Testis (tissue), 3 donors: Measurements from ENCODE around the gene PCGF1. TPM values are rescaled to one million over a fixed set of nuclear protein-coding genes. Genes with fewer than 3 reads are reported as not detected.
A peak's percentile ranks its signal among the peaks of the same experiment; 100 is the strongest.

Experiments used
- DNase-seq: peaks from one replicate; pipeline ENCODE4 v3.0.0-alpha.2; 2019
- H3K27ac ChIP-seq, 2 donors: fragments of 200-600 bp; sonication (generic); one replicate each; pipeline ENCODE4 v1.5.1; 2019
- H3K27me3 ChIP-seq: fragments of 200-600 bp; sonication (generic); one replicate; pipeline ENCODE4 v1.5.1; 2019
- H3K36me3 ChIP-seq: fragments of 200-600 bp; sonication (generic); one replicate; pipeline ENCODE4 v1.5.1; 2017; ENCODE audit warnings: low read depth; ENCODE audit errors: missing control alignments
- H3K4me1 ChIP-seq: fragments of 200-600 bp; sonication (generic); one replicate; pipeline ENCODE4 v1.5.1; 2019
- H3K4me3 ChIP-seq, 2 donors: fragments of 200-600 bp; sonication (generic); one replicate each; pipeline ENCODE4 v1.5.1; 2017 to 2019
- H3K9me3 ChIP-seq: fragments of 200-600 bp; sonication (generic); one replicate; pipeline ENCODE4 v1.5.1; 2017
- POLR2A ChIP-seq: fragments of 450-650 bp; IDR thresholded peaks from one replicate; pipeline ENCODE4 v1.6.1; 2017; ENCODE audit warnings: antibody characterized with exemption, mild to moderate bottlenecking, moderate library complexity
- WGBS, 2 donors: methylation state at CpG; one replicate each; pipeline ENCODE4 v1.1.5; 2018; 5-methylcytosine and 5-hydroxymethylcytosine counted together
- intact Hi-C: fragments of 100-400 bp; cut with DNase I; formaldehyde crosslinking; loops from one replicate; pipeline ENCODE4 v1.15.1; 2023; ENCODE audit warnings: low total_unique reads
- polyA plus RNA-seq: library from polyadenylated mRNA; stranded (reverse); fragments of 350-450 nt; fragmentation: Illumina TruSeq; extraction: RNeasy Lipid Tissue Mini Kit (QIAGEN cat#74804); gene quantifications from one replicate; pipeline ENCODE4 v1.2.3, GENCODE V29; 2014; ENCODE audit warnings: low read depth, low replicate concordance; ENCODE audit not compliant: insufficient read depth
- total RNA-seq, 2 donors: library from RNA; depleted of rRNA; stranded (reverse); fragments of >200 nt; gene quantifications; one replicate each; pipeline ENCODE4 v1.2.3, GENCODE V29; 2016
- TF ChIP-seq, protein P1 (sequence below), 3 experiments: fragments of 450-650 bp in 2 of 3; fragments of 200-600 bp in 1 of 3; sonication (generic) in 1 of 3; IDR thresholded peaks; one replicate each; pipeline ENCODE4 v1.5.1; 2016 to 2019; ENCODE audit warnings: antibody characterized with exemption in 3 of 3, mild to moderate bottlenecking in 2 of 3, moderate library complexity in 1 of 3

Gene PCGF1
- total and polyA plus RNA-seq, 3 donors from 2014 or later = 17.0 to 25.3 (median 20.1) TPM

DNA sequence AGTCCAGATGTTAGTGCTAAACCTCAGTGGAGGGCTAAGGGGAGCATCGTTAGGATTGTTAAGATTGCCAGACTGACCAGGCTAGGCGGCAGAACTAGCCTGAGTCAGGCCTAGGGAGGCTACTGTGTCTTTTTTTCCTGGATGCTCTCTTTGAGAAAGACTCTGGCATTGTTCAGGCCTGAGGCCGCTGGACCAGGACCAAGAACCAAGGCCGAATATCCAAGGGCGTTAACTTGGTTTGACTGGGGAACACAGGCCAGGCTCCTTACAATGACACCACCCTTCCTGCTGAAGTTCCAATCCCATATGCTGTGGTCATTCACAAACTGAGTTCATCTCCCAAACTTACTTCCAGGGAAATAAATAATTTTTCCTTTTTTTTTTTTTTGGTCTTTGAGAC lies 32.8 kb upstream of the PCGF1 start:
- H3K9me3 ChIP-seq = no peaks in the 10 kb centered on the region
- TF ChIP-seq, protein P1, sequence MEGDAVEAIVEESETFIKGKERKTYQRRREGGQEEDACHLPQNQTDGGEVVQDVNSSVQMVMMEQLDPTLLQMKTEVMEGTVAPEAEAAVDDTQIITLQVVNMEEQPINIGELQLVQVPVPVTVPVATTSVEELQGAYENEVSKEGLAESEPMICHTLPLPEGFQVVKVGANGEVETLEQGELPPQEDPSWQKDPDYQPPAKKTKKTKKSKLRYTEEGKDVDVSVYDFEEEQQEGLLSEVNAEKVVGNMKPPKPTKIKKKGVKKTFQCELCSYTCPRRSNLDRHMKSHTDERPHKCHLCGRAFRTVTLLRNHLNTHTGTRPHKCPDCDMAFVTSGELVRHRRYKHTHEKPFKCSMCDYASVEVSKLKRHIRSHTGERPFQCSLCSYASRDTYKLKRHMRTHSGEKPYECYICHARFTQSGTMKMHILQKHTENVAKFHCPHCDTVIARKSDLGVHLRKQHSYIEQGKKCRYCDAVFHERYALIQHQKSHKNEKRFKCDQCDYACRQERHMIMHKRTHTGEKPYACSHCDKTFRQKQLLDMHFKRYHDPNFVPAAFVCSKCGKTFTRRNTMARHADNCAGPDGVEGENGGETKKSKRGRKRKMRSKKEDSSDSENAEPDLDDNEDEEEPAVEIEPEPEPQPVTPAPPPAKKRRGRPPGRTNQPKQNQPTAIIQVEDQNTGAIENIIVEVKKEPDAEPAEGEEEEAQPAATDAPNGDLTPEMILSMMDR (IDR thresholded peaks at IDR 0.05) = no peak
- TF ChIP-seq POLR2A = no peak
- no peaks in the 10 kb centered on the region for H3K36me3 ChIP-seq
- peak; percentile 58 for DNase-seq
- no peaks in the 10 kb centered on the region for H3K27me3 ChIP-seq
- whole genome bisulfite sequencing, 2 donors = 66 to 79% methylated on average over 4 to 5 of the region's 5 CpGs
- H3K4me1 ChIP-seq = no peaks in the 10 kb centered on the region
- intact Hi-C loops = no loop called here
- H3K27ac ChIP-seq = no peak overlapping the region
- H3K4me3 ChIP-seq = no peak overlapping the region

DNA sequence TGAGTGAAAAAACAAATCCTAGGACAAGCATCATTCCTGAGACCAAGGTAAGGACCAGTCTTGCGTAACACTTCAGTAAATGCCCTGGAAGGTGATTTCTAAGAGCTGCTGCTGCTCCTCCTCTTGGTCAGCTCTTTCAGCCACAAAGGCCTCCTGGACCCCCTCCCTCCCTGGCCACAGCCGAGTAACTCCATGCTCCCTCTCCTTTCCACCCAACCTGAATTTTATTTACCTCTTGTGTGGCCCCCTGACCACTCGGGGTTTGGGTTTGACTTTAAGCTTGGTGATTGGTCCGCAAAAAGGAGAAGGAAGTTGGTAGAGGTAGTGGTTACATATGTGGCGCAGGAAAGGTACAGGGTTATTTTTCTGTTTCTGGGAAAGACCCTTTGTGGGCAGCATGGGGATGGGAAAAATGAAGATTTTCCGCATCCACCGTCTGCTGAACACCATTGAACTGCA lies 31.4 kb upstream of the PCGF1 start:
- WGBS, 2 donors = 80 to 90% methylated on average over 7 of the region's 7 CpGs
- no peaks in the 10 kb centered on the region for H3K9me3 ChIP-seq
- no peak overlapping the region for H3K4me3 ChIP-seq
- H3K27me3 ChIP-seq = no peaks in the 10 kb centered on the region
- no peaks in the 10 kb centered on the region for H3K36me3 ChIP-seq
- intact Hi-C loops = no loop called here
- H3K27ac ChIP-seq = no peak overlapping the region
- no peaks in the 10 kb centered on the region for H3K4me1 ChIP-seq
- TF ChIP-seq, protein P1 (IDR thresholded peaks at IDR 0.05) = no peak
- no peak for TF ChIP-seq POLR2A
- no peak for DNase-seq

DNA sequence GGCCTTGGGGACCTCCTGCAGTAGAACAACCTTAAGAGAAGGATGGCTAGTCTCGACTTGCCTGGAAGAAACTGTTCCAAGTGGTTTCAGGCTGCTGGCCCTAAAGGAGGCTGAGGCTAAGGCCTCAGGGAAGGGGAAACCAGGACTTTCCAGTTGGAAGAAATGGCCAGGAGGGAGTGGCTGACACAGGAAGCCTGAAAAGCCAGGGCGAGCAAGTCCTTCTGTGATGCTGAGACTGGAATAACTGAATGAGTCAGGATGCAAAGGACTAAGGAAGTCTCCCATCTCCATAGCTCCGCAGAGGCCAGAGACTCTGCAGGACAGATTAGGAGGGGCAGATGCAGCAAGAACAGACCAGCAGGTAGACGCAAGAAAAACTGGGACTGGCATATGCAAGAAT lies 29.6 kb upstream of the PCGF1 start:
- Histone ChIP-seq H3K9me3 (no peaks in the 10 kb centered on the region), H3K27ac (no peak overlapping the region), H3K27me3 (no peaks in the 10 kb centered on the region), H3K4me3 (no peak overlapping the region), H3K36me3 (no peaks in the 10 kb centered on the region), H3K4me1 (no peaks in the 10 kb centered on the region)
- intact Hi-C loops = no loop called here
- no peak for DNase-seq
- TF ChIP-seq, protein P1 (IDR thresholded peaks at IDR 0.05) = no peak
- no peak for TF ChIP-seq POLR2A
- WGBS, 2 donors = 66 to 69% methylated on average over 4 of the region's 4 CpGs

DNA sequence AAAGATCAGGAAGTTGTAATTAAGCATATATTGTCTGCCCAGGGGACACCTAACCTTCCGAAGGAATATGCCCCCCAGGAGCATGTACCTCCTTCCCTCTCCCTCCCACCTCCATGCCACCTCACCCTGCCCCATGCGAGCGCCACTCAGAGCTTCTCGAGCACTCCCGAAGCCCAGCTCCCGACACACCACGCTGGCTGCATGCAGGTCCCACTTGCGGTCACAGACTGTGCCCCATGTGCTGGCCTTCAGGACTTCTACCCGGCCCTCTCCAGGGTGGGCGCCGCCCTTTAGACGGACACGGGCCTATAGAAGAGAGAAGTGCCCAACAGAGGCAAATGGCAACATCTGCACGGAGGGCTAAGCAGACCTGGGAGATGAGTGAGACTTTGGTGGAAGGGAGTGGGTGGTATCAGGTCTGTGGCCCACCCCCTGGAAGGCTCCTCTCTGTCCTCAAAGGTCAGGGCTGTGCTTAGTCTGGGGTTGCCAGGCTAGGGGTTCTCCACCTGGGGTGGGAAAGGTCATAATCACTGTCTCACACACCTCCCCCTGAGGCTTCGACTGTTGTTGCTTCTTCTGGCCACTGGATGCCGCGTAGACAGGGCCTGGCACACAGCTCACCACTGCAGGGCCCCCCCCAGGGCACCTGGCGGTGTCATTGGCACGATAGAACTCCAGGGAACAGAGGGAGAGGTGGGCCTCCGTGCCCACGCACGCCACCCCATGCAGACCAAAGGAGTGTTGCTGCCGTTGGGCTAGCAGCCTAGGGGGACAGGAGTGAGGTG lies 28.9 kb upstream of the PCGF1 start:
- WGBS, 2 donors = 91 to 92% methylated on average over 4 to 23 of the region's 23 CpGs
- intact Hi-C loops = no loop called here
- TF ChIP-seq, protein P1 (IDR thresholded peaks at IDR 0.05) = no peak
- TF ChIP-seq POLR2A = no peak
- no peaks in the 10 kb centered on the region for H3K36me3 ChIP-seq
- H3K4me3 ChIP-seq = no peak overlapping the region
- H3K27me3 ChIP-seq = no peaks in the 10 kb centered on the region
- H3K4me1 ChIP-seq = peaks cover 2% of the 10 kb centered on the region
- no peak overlapping the region for H3K27ac ChIP-seq
- no peak for DNase-seq
- H3K9me3 ChIP-seq = no peaks in the 10 kb centered on the region
